SKM-1 (cell line): ENCODE data around the gene TNFRSF9.

Experiments
- DNase-seq: peaks from one replicate; lab custom pipeline; 2025; ENCODE audit not compliant: unreplicated experiment; lab: John Stamatoyannopoulos, UW

Gene TNFRSF9

GRCh38 chr1:7878027-7878426 is 62.6 kb downstream of the TNFRSF9 start:
- DNase-seq: no peak

GRCh38 chr1:7873801-7874795 is 66.5 kb downstream of the TNFRSF9 start:
- no peak for DNase-seq

- DNase-seq: no peak
Measured at GRCh38 chr1:7871136-7871535, 69.5 kb downstream of the TNFRSF9 start.

GRCh38 chr1:7869136-7869920 is 71.3 kb downstream of the TNFRSF9 start:
- DNase-seq: no peak

- DNase-seq: no peak
Measured at GRCh38 chr1:7868070-7868780, 72.4 kb downstream of the TNFRSF9 start.

GRCh38 chr1:7865978-7866377 is 74.7 kb downstream of the TNFRSF9 start:
- no peak for DNase-seq
